HepG2 (cell line): ENCODE measurements around the gene DHX16. TPM values are rescaled to one million over a fixed set of nuclear protein-coding genes. Genes with fewer than 3 reads are reported as not detected.
A peak's percentile ranks its signal among the peaks of the same experiment; 100 is the strongest.

Source experiments
- CREM ChIP-seq, 2 experiments: sonication (generic) in 1 of 2; formaldehyde crosslinking in 1 of 2; IDR thresholded peaks; 2 replicates each; pipeline versions ENCODE4 v1.4.0 to v1.6.1; 2016 to 2020; ENCODE audit warnings: antibody characterized with exemption in 1 of 2, mild to moderate bottlenecking in 1 of 2, missing genetic modification reagents in 1 of 2
- STAT5B ChIP-seq: sonication (generic); formaldehyde crosslinking; IDR thresholded peaks from 2 replicates; pipeline ENCODE4 v1.4.0; 2020; ENCODE audit warnings: missing genetic modification reagents
- ZFP41 ChIP-seq: sonication (generic); formaldehyde crosslinking; IDR thresholded peaks from 2 replicates; pipeline ENCODE4 v1.4.0; 2020; ENCODE audit warnings: mild to moderate bottlenecking, missing genetic modification reagents, borderline replicate concordance
- polyA plus RNA-seq, 8 experiments: library from polyadenylated mRNA; depleted of rRNA in 3 of 8; stranded (reverse) in 7 of 8; unstranded in 1 of 8; fragments of >200 nt; fragmentation: Illumina TruSeq in 4 of 8; extraction: Trizol in 4 of 8; gene quantifications; 2 replicates each; pipeline versions ENCODE4 v1.2.1 to v1.2.3, GENCODE V29; 2011 to 2016; ENCODE audit warnings: low read depth in 4 of 8, missing spikeins in 1 of 8, mixed read lengths in 1 of 8; ENCODE audit not compliant: insufficient read depth in 1 of 8
- total RNA-seq, 5 experiments: library from RNA; depleted of rRNA; stranded (reverse); fragments of >200 nt; fragmentation: Illumina TruSeq; extraction: Trizol; gene quantifications; 2 replicates each; pipeline ENCODE4 v1.2.3, GENCODE V29; 2016; ENCODE audit warnings: low read depth in 1 of 5
- TF ChIP-seq, protein P1 (sequence below), 2 experiments: sonication (generic) in 1 of 2; formaldehyde crosslinking in 1 of 2; IDR thresholded peaks; 2 replicates each; pipeline versions ENCODE4 v1.4.0 to v1.6.1; 2016 to 2020; ENCODE audit warnings: borderline replicate concordance in 1 of 2, low read depth in 1 of 2, mild to moderate bottlenecking in 1 of 2, missing genetic modification reagents in 1 of 2
- TF ChIP-seq, protein P2 (sequence below): IDR thresholded peaks from 2 replicates; pipeline ENCODE4 v1.6.1; 2016; ENCODE audit warnings: mild to moderate bottlenecking, missing biosample characterization, missing genetic modification reagents

Gene DHX16
- total and polyA plus RNA-seq, 2 of the 13 experiments (the other 11 are each of a cell fraction or from before 2014, with no cell fraction given) = 57.0 to 58.5 TPM

DNA sequence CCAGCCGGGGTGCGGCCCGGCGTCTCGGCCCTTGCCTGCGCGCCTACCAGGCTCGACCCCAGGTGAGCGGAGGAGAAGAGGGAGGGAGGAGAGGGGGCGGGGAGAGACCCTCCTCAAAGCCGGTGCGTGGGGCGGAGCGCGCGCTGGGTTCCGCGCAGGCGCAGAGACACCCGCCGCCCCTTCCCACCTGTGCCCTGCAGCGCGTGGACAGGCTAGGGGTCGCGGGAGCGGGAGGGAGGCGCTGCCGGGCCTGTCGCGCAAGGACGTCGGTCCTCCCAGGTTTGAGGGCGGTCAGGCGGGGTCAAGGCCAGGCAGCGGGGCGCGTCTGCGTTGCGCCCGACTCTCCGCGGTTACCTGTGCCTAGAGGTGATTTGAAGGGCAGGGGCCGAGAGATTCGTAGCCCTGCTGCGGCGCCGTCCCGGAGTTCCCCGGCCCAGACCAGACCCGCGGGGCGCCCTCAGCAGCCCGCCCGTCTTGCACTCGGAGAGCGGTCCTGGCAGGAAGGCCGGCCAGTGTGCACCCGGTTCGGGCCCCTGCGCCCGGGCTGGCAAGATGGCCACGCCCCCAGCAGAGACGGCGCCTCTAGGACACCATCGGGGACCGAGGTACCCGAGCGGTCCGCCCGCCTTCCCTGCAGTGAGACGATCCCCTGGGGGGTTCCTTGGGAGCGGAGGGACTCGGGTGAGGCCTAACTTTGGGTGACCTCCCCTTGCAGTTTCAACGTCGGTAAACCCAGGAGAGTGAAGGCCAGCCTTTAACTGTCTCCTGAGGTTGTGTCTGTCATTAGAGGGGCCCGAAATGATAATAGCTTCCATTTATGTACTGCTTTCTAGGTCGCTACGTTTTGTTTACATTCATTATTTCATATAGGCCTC, 25.3 kb downstream of the DHX16 start (continued):
- TF ChIP-seq, protein P1, sequence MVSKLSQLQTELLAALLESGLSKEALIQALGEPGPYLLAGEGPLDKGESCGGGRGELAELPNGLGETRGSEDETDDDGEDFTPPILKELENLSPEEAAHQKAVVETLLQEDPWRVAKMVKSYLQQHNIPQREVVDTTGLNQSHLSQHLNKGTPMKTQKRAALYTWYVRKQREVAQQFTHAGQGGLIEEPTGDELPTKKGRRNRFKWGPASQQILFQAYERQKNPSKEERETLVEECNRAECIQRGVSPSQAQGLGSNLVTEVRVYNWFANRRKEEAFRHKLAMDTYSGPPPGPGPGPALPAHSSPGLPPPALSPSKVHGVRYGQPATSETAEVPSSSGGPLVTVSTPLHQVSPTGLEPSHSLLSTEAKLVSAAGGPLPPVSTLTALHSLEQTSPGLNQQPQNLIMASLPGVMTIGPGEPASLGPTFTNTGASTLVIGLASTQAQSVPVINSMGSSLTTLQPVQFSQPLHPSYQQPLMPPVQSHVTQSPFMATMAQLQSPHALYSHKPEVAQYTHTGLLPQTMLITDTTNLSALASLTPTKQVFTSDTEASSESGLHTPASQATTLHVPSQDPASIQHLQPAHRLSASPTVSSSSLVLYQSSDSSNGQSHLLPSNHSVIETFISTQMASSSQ (IDR thresholded peaks at IDR 0.05; ENCODE audit: low read depth) = no peak
- TF ChIP-seq, protein P1 (CRISPR knock-in tag; IDR thresholded peaks at IDR 0.05; ENCODE audit: borderline replicate concordance) = peak; percentile 86
- TF ChIP-seq ZFP41 (CRISPR knock-in tag) (peak; percentile 87), CREM (IDR thresholded peaks at IDR 0.05) (no peak), CREM (CRISPR knock-in tag; IDR thresholded peaks at IDR 0.05) (peak; percentile 43; the same call in 1 of the 2 replicates), STAT5B (CRISPR knock-in tag) (peak; percentile 23)
- TF ChIP-seq, protein P2, sequence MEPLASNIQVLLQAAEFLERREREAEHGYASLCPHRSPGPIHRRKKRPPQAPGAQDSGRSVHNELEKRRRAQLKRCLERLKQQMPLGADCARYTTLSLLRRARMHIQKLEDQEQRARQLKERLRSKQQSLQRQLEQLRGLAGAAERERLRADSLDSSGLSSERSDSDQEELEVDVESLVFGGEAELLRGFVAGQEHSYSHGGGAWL (CRISPR knock-in tag) = peak; percentile 95
